Spinal cord (tissue), 10 donors: ENCODE data around the gene ENKUR. TPM values are rescaled to one million over a fixed set of nuclear protein-coding genes. Genes with fewer than 3 reads are reported as not detected.

Experiments used
- DNase-seq, 6 donors: peaks; one replicate each; pipeline versions ENCODE4 v3.0.0 to v3.0.0-alpha.2; 2013 to 2015; ENCODE audit warnings: low spot score in 6 of 6, low read depth in 4 of 6
- H3K27ac ChIP-seq: one replicate; pipeline ENCODE4 v1.5.1; 2013; ENCODE audit warnings: low read depth, low read length, control low read depth
- H3K27me3 ChIP-seq: one replicate; pipeline ENCODE4 v1.6.1; 2013; ENCODE audit warnings: low read length; ENCODE audit not compliant: control insufficient read depth, insufficient read depth
- H3K36me3 ChIP-seq: one replicate; pipeline ENCODE4 v1.6.1; 2013; ENCODE audit warnings: low read length; ENCODE audit not compliant: control insufficient read depth, insufficient read depth
- H3K4me1 ChIP-seq: one replicate; pipeline ENCODE4 v1.6.1; 2013; ENCODE audit warnings: low read length; ENCODE audit not compliant: control insufficient read depth, insufficient read depth
- H3K4me3 ChIP-seq: one replicate; pipeline ENCODE4 v1.5.1; 2013; ENCODE audit warnings: low read depth, low read length, control low read depth
- H3K9me3 ChIP-seq: one replicate; pipeline ENCODE4 v1.6.1; 2013; ENCODE audit warnings: low read length; ENCODE audit not compliant: control insufficient read depth, insufficient read depth
- WGBS: methylation state at CpG from one replicate; pipeline ENCODE4 v1.1.5; 2013; ENCODE audit warnings: missing lambda C conversion rate; ENCODE audit not compliant: insufficient coverage; 5-methylcytosine and 5-hydroxymethylcytosine counted together
- polyA plus RNA-seq, 2 donors: library from polyadenylated mRNA; unstranded; fragments of 120-200 nt; gene quantifications; one replicate each; pipeline ENCODE4 v1.2.1, GENCODE V29; 2013; ENCODE audit not compliant: insufficient read length in 2 of 2
- total RNA-seq, 2 donors: library from RNA; depleted of rRNA in 1 of 2; stranded (reverse); fragments of 120-200 nt in 1 of 2; fragments of >200 nt in 1 of 2; gene quantifications; one replicate each; pipeline versions ENCODE4 v1.2.3 to v1.2.4, GENCODE V29; 2013 to 2014
- donor health status: healthy.

Gene ENKUR
- total and polyA plus RNA-seq, 4 donors = 10.5 to 21.2 (median 12.8) TPM

DNA sequence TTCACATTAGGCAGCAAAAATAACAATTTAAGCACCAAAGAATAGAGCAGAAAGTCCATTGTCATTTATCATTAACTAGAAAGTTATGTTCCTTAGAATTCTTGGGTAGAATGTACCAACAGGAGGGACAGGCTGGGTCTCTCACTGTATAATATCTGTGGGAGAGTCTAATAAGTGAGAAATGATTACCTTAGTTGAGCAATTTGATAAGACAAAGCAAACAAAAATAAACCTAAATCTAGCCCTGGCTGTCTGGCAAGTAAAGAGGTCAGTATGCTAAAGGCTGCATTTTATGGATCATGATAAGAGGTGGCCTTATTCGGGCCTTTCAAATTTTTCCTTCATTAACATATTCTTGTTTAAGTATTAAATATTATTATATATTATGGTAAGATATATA lies 36.1 kb upstream of the ENKUR start:
- H3K9me3 ChIP-seq = no peaks in the 10 kb centered on the region
- no peak overlapping the region for H3K27ac ChIP-seq
- no peaks in the 10 kb centered on the region for H3K36me3 ChIP-seq
- DNase-seq = no peak
- no CpG with 5 or more reads among the region's 1 CpG for WGBS
- no peaks in the 10 kb centered on the region for H3K4me1 ChIP-seq
- H3K27me3 ChIP-seq = no peaks in the 10 kb centered on the region
- no peak overlapping the region for H3K4me3 ChIP-seq

DNA sequence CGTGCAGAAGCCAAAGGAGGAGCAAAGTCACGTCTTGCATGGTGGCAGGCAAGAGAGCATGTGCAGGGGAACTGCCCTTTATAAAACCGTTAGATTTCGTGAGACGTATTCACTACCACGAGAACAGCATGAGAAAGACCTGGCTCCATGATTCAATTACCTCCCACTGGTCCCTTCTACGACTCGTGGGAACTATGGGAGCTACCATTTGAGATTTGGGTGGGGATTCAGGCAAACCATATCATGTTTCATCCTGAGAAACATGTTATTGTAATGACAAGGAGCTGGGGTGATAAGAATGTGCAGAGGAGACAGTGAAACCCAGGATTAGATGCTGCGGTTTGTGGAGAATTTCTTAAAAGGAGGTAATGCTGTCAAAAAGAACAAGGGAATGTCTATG lies 34.4 kb upstream of the ENKUR start:
- H3K27ac ChIP-seq = no peak overlapping the region
- H3K9me3 ChIP-seq = no peaks in the 10 kb centered on the region
- 87% methylated on average over 7 of the region's 9 CpGs for WGBS
- H3K36me3 ChIP-seq = no peaks in the 10 kb centered on the region
- H3K4me1 ChIP-seq = no peaks in the 10 kb centered on the region
- no peak for DNase-seq
- no peak overlapping the region for H3K4me3 ChIP-seq
- H3K27me3 ChIP-seq = no peaks in the 10 kb centered on the region

DNA sequence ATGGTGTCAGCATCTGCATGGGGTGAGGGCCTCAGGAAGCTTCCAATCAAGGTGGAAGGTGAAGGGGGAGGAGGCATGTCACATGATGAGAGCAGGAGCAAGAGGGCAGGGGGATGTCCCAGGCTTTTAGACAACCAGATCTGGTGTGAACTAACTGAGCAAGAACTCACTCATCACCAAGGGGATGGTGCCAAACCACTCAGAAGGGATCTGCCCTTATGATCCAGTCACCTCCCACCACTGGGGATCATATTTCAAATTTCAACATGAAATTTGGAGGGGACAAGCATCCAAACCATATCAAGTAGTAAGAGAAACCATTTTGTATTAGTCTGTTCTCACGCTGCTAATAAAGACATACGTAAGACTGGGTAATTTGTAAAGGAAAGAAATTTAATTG lies 34.0 kb upstream of the ENKUR start:
- Histone ChIP-seq H3K4me3 (no peak overlapping the region), H3K9me3 (no peaks in the 10 kb centered on the region), H3K36me3 (no peaks in the 10 kb centered on the region), H3K27ac (no peak overlapping the region), H3K27me3 (no peaks in the 10 kb centered on the region), H3K4me1 (no peaks in the 10 kb centered on the region)
- 91% methylated on average over 2 of the region's 2 CpGs for WGBS
- no peak for DNase-seq

DNA sequence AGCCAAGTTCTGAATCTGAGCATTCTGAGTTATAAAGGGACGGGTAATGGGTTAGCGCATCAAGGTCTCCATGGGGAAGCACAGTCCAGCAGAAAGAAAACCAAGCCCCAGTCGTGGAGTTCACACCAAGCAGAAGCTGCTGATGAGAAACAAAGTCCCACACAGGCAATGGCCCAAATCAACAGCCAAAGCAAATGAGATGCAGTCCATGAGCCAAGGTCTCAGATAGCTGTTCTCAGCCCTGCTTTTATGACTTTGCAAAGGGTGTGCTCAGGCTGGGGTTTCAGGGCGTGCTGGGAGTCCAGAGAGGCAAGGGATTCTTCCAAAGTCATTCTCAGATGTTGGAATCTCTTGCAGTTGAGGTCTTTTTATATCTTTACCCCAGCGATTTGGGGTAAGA lies 32.5 kb upstream of the ENKUR start:
- no peak overlapping the region for H3K4me3 ChIP-seq
- no peaks in the 10 kb centered on the region for H3K36me3 ChIP-seq
- H3K27ac ChIP-seq = no peak overlapping the region
- H3K4me1 ChIP-seq = no peaks in the 10 kb centered on the region
- no peaks in the 10 kb centered on the region for H3K9me3 ChIP-seq
- H3K27me3 ChIP-seq = no peaks in the 10 kb centered on the region
- 64% methylated on average over 3 of the region's 5 CpGs for WGBS
- DNase-seq = peak in 1 of 6 donors; percentile 74

DNA sequence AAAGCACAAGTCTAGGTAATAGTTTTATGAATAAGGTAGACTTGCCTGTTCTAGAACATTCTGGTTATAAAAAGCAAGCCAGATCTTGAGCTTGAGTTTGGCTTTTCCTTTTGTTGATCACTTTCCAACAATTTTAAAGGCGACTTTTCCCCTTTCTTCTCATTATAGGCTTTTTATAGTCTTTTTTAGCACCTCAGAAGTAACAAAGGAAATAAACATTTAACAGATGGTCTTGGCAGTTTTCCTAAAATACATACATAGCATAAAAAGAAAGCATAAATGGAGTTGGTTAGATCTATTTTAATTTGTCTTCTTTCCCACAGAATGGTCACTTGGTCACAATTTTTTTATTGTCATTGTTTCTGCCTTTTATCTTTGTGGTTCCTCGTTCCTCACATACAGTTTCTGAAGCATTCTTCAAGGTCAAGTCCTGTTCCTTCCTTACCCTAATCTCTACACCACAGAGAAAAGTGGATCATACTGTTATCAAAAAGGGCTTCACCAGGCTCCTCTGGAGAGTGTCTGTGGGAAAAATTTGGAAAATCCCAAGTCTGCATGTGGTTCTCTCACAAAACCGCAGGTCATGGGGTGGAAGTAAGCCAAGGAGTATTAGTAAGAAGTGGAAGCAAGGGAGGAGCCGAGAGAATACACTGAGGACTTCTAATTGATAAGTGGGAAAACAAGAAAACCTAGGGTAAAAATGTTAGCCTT lies 31.8 kb upstream of the ENKUR start:
- Histone ChIP-seq H3K9me3 (no peaks in the 10 kb centered on the region), H3K27ac (no peak overlapping the region), H3K27me3 (no peaks in the 10 kb centered on the region), H3K4me1 (no peaks in the 10 kb centered on the region), H3K36me3 (no peaks in the 10 kb centered on the region), H3K4me3 (no peak overlapping the region)
- WGBS = 85% methylated on average over 2 of the region's 4 CpGs
- DNase-seq = peak in 2 of 6 donors; percentile 9 to 72

DNA sequence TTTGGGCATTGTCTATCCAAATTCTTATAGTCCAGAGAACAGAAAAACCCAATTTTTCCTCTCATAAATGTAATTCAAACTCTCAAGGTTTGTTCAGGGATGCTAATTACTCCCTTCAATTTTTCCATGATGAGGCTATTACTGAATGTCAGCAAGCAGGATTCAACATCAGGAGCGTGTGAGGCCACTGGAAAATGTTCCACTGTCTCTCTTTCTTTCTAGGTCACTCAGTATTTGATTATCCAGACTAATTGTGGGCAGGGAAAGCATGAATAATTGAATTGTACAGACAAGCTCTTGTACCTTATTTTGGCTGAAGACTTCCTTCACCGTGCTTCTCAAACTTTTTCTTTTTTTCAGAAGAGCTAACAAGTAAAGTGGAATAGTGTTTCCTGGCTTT lies 31.1 kb upstream of the ENKUR start:
- Histone ChIP-seq H3K4me3 (no peak overlapping the region), H3K36me3 (no peaks in the 10 kb centered on the region), H3K9me3 (no peaks in the 10 kb centered on the region), H3K27ac (no peak overlapping the region), H3K4me1 (no peaks in the 10 kb centered on the region), H3K27me3 (no peaks in the 10 kb centered on the region)
- DNase-seq = peak in 1 of 6 donors; percentile 11
- 33% methylated on average over 1 of the region's 2 CpGs for WGBS

DNA sequence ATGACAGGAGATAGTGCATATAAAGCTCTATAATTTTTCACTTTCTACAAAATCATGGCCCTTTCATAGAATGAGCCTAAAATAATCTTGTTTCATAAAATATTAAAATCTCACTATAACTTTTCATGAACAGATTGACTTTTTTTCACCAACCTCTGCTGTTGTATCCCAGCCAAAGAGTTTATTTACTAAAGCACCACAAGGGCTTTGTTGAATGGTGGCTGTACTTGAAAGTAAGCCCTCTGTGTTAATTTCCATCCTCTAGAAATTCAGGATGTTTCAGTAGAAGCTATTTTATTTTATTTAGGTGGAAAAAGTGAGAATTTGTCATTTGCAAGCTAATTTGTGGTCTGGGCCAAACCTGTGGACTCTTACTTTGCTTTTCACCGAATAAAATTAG lies 30.7 kb upstream of the ENKUR start:
- Histone ChIP-seq H3K27ac (no peak overlapping the region), H3K4me3 (no peak overlapping the region), H3K9me3 (no peaks in the 10 kb centered on the region), H3K27me3 (no peaks in the 10 kb centered on the region), H3K4me1 (no peaks in the 10 kb centered on the region), H3K36me3 (no peaks in the 10 kb centered on the region)
- WGBS = 83% methylated on average over 1 of the region's 1 CpG
- DNase-seq = peak in 1 of 6 donors; percentile 35

DNA sequence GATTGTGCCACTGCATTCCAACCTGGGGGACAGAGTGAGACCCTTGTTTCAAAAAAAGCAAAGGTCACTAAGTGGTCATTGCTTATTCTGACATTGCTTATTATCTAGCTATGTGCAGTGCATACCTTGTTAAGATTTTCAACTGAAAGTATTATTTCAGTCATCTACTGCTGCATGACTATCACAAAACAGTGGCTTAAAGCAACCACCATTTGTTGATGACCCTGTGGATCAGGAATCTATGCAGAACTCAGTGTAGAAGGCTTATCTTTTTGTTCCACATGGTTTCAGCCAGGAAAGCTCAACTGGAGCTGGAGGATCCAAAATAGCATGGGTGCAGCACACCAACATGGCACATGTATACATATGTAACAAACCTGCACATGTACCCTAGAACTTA lies 23.6 kb upstream of the ENKUR start:
- DNase-seq = no peak
- Histone ChIP-seq H3K36me3 (no peaks in the 10 kb centered on the region), H3K27ac (no peak overlapping the region), H3K4me3 (no peak overlapping the region), H3K27me3 (no peaks in the 10 kb centered on the region), H3K4me1 (no peaks in the 10 kb centered on the region), H3K9me3 (no peaks in the 10 kb centered on the region)

DNA sequence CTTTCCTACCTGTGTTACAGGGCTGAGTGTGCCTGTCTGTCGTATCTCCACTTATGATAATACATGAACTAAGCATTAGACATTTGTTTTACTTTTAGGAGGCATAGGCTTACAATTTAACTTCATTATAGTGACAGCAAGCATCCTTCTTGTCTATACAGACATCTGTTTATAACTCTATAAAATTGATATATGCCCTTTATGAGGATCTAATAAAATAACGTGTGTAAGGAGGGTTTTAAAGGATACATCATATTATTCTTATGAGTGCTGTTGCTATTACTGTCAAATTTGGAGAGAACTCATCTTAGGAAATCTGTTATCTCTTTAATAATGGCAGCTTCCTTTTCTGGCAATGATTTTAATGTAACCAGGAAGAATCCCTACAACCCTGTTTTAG lies 22.4 kb upstream of the ENKUR start:
- peak in 1 of 6 donors; percentile 54 for DNase-seq
- no peak overlapping the region for H3K27ac ChIP-seq
- no CpG with 5 or more reads among the region's 2 CpGs for WGBS
- no peaks in the 10 kb centered on the region for H3K36me3 ChIP-seq
- no peak overlapping the region for H3K4me3 ChIP-seq
- H3K9me3 ChIP-seq = no peaks in the 10 kb centered on the region
- no peaks in the 10 kb centered on the region for H3K4me1 ChIP-seq
- no peaks in the 10 kb centered on the region for H3K27me3 ChIP-seq

DNA sequence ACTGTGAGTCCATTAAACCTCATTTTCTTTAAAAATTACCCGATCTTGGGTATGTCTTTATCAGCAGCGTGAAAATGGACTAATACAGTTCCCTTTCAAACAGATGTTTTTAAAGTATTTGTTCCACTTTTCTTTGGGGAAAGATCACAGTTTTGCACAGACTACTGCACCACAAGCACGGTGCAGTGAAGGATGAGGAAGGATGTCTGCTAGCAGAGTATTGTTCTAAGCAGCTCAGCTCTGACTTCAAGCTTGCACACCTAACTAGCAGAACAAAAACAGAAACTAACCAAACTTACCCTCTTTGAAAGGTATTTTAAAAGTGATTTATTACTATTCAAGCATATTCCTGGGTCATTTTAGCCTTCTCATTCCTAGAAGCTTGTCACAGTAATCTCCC lies 20.4 kb upstream of the ENKUR start:
- Histone ChIP-seq H3K27ac (no peak overlapping the region), H3K9me3 (no peaks in the 10 kb centered on the region), H3K36me3 (no peaks in the 10 kb centered on the region), H3K27me3 (no peaks in the 10 kb centered on the region), H3K4me3 (no peak overlapping the region), H3K4me1 (no peaks in the 10 kb centered on the region)
- no peak for DNase-seq
- WGBS = no CpG with 5 or more reads among the region's 3 CpGs
